Transverse colon (tissue), 4 donors: ENCODE measurements around the gene RHOJ. TPM values are rescaled to one million over a fixed set of nuclear protein-coding genes. Genes with fewer than 3 reads are reported as not detected.

ENCODE experiments used
- DNase-seq: peaks from one replicate; pipeline ENCODE4 v3.0.0-alpha.2; 2019
- H3K27ac ChIP-seq, 4 donors: fragments of 200-600 bp; sonication (generic); 2 replicates each; pipeline ENCODE4 v1.5.1; 2016 to 2018; ENCODE audit warnings: inconsistent platforms in 4 of 4
- H3K27me3 ChIP-seq: fragments of 200-600 bp; sonication (generic); 2 replicates; pipeline ENCODE4 v1.5.1; 2017; ENCODE audit warnings: inconsistent platforms
- H3K36me3 ChIP-seq, 4 donors: fragments of 200-600 bp; sonication (generic); 2 replicates each; pipeline ENCODE4 v1.5.1; 2017 to 2019; ENCODE audit warnings: inconsistent platforms in 4 of 4
- H3K4me1 ChIP-seq, 4 donors: fragments of 200-600 bp; sonication (generic); 2 replicates each; pipeline ENCODE4 v1.5.1; 2017 to 2020; ENCODE audit warnings: inconsistent platforms in 4 of 4
- H3K4me3 ChIP-seq, 4 donors: fragments of 200-600 bp; sonication (generic); 1 replicate in 1 of 4; 2 replicates in 3 of 4; pipeline versions ENCODE4 v1.5.1 to v1.6.1; 2017 to 2019; ENCODE audit warnings: inconsistent platforms in 4 of 4
- H3K9me3 ChIP-seq, 2 donors: fragments of 200-600 bp; sonication (generic); 2 replicates each; pipeline ENCODE4 v1.5.1; 2017 to 2019; ENCODE audit warnings: inconsistent platforms in 2 of 2
- CTCF ChIP-seq, 5 experiments: fragments of 200-600 bp in 3 of 5; fragments of 450-650 bp in 2 of 5; sonication (generic) in 3 of 5; IDR thresholded peaks; 1 replicate in 2 of 5; 2 replicates in 3 of 5; pipeline ENCODE4 v1.5.1; 2016 to 2017; ENCODE audit warnings: antibody characterized with exemption in 5 of 5, inconsistent platforms in 3 of 5, mild to moderate bottlenecking in 2 of 5, moderate library complexity in 1 of 5
- EP300 ChIP-seq: sonication (generic); formaldehyde crosslinking; IDR thresholded peaks from one replicate; pipeline ENCODE4 v1.6.1; 2017; ENCODE audit warnings: antibody characterized with exemption, low read depth
- POLR2A ChIP-seq: fragments of 450-650 bp; IDR thresholded peaks from one replicate; pipeline ENCODE4 v1.6.1; 2016; ENCODE audit warnings: antibody characterized with exemption, mild to moderate bottlenecking, moderate library complexity
- POLR2AphosphoS5 ChIP-seq, 3 donors: sonication (generic); formaldehyde crosslinking; IDR thresholded peaks; one replicate each; pipeline ENCODE4 v1.6.1; 2016; ENCODE audit warnings: antibody characterized with exemption in 3 of 3
- WGBS, 2 donors: methylation state at CpG; one replicate each; pipeline ENCODE4 v1.1.5; 2018; ENCODE audit warnings: low coverage in 1 of 2; 5-methylcytosine and 5-hydroxymethylcytosine counted together
- in situ Hi-C, 4 donors: fragments of 200-750 bp; cut with MboI; loops; one replicate each; pipeline versions ENCODE4 v1.15.0 to v1.15.1; 2017; ENCODE audit warnings: low sequenced_read_pairs in 3 of 4, low pct_ligation_motif_present in 1 of 4, low pct_unique_long_range_greater_than_20kb in 1 of 4
- intact Hi-C: fragments of 100-400 bp; cut with DNase I; formaldehyde crosslinking; loops from one replicate; pipeline ENCODE4 v1.15.1; 2023; ENCODE audit warnings: low total_unique reads
- total RNA-seq, 4 donors: library from RNA; depleted of rRNA; stranded (reverse); fragments of >200 nt; gene quantifications; one replicate each; pipeline ENCODE4 v1.1.0, GENCODE V29; 2016

Gene RHOJ
- total RNA-seq, 4 donors from 2014 or later: 2.9 to 23.7 (median 12.7) TPM

GRCh38 chr14:63269561-63270225 lies 65.5 kb downstream of the RHOJ start:
- H3K27me3 ChIP-seq: no peaks in the 10 kb centered on the region
- no peak overlapping the region for H3K4me3 ChIP-seq
- H3K36me3 ChIP-seq: no peaks in the 10 kb centered on the region
- in situ Hi-C loops: loop anchor here in 3 of 4 donors (10.0 to 25.0 kb wide), 2 partner anchors 95 to 1082 kb away; no protein-coding TSS in a partner anchor
- intact Hi-C loops: no loop called here
- H3K4me1 ChIP-seq: no peaks in the 10 kb centered on the region
- H3K27ac ChIP-seq: no peak overlapping the region
- no peak for DNase-seq
- H3K9me3 ChIP-seq: no peaks in the 10 kb centered on the region
- TF ChIP-seq CTCF (IDR thresholded peaks at IDR 0.05): no peak
- no peak for TF ChIP-seq EP300
- TF ChIP-seq POLR2A: no peak
- TF ChIP-seq POLR2AphosphoS5 (IDR thresholded peaks at IDR 0.05): no peak
- 74 to 87% methylated on average over 6 to 11 of the region's 11 CpGs for WGBS, 2 donors

- TF ChIP-seq POLR2A (no peak), POLR2AphosphoS5 (IDR thresholded peaks at IDR 0.05) (no peak), CTCF (IDR thresholded peaks at IDR 0.05) (no peak), EP300 (no peak)
- WGBS, 2 donors: 50 to 53% methylated on average over 2 to 3 of the region's 3 CpGs
- Histone ChIP-seq H3K27ac (peak overlapping the region in 2 of 4 donors; percentile 33 to 39), H3K9me3 (no peaks in the 10 kb centered on the region), H3K36me3 (no peaks in the 10 kb centered on the region), H3K4me1 (no peaks in the 10 kb centered on the region), H3K27me3 (no peaks in the 10 kb centered on the region), H3K4me3 (no peak overlapping the region)
- no peak for DNase-seq
- intact Hi-C loops (no loop called here), in situ Hi-C loops (loop anchor here in 3 of 4 donors (10.0 to 25.0 kb wide), 2 partner anchors 98 to 1086 kb away; no protein-coding TSS in a partner anchor)
These were observed 68.9 kb downstream of the RHOJ start for GRCh38 chr14:63273129-63273528.

GRCh38 chr14:63273717-63274655 lies 69.7 kb downstream of the RHOJ start:
- intact Hi-C loops: no loop called here
- peak overlapping the region in 2 of 4 donors; percentile 33 to 39 for H3K27ac ChIP-seq
- no peaks in the 10 kb centered on the region for H3K9me3 ChIP-seq
- H3K4me1 ChIP-seq: no peaks in the 10 kb centered on the region
- no peaks in the 10 kb centered on the region for H3K36me3 ChIP-seq
- in situ Hi-C loops: loop anchor here in 3 of 4 donors (10.0 to 25.0 kb wide), 2 partner anchors 99 to 1087 kb away; no protein-coding TSS in a partner anchor
- no peaks in the 10 kb centered on the region for H3K27me3 ChIP-seq
- no peak for TF ChIP-seq POLR2A
- H3K4me3 ChIP-seq: no peak overlapping the region
- WGBS, 2 donors: 73% methylated on average over 5 of the region's 8 CpGs; no CpG with 5 or more reads in 1 of the 2 donors
- DNase-seq: no peak

- intact Hi-C loops: loop anchor here (2.0 kb wide), 1 partner anchor 101 kb away; no protein-coding TSS in a partner anchor
- no peaks in the 10 kb centered on the region for H3K36me3 ChIP-seq
- no peak overlapping the region for H3K27ac ChIP-seq
- H3K9me3 ChIP-seq: no peaks in the 10 kb centered on the region
- WGBS, 2 donors: 76 to 84% methylated on average over 3 of the region's 3 CpGs
- H3K4me3 ChIP-seq: no peak overlapping the region
- DNase-seq: no peak
- in situ Hi-C loops: loop anchor here in 3 of 4 donors (10.0 to 25.0 kb wide), 2 partner anchors 101 to 1113 kb away; no protein-coding TSS in a partner anchor
- H3K4me1 ChIP-seq: no peaks in the 10 kb centered on the region
- no peak for TF ChIP-seq POLR2A
- TF ChIP-seq POLR2AphosphoS5 (IDR thresholded peaks at IDR 0.05): no peak
- TF ChIP-seq CTCF (IDR thresholded peaks at IDR 0.05): no peak
- no peak for TF ChIP-seq EP300
- H3K27me3 ChIP-seq: no peaks in the 10 kb centered on the region
These were observed 71.4 kb downstream of the RHOJ start for GRCh38 chr14:63275611-63276010.
